ENCODE results near the gene PTPN1.

GRCh38 chr20:50628853-50629669 is 118.9 kb downstream of the PTPN1 start:
- TF ChIP-seq, protein P1, sequence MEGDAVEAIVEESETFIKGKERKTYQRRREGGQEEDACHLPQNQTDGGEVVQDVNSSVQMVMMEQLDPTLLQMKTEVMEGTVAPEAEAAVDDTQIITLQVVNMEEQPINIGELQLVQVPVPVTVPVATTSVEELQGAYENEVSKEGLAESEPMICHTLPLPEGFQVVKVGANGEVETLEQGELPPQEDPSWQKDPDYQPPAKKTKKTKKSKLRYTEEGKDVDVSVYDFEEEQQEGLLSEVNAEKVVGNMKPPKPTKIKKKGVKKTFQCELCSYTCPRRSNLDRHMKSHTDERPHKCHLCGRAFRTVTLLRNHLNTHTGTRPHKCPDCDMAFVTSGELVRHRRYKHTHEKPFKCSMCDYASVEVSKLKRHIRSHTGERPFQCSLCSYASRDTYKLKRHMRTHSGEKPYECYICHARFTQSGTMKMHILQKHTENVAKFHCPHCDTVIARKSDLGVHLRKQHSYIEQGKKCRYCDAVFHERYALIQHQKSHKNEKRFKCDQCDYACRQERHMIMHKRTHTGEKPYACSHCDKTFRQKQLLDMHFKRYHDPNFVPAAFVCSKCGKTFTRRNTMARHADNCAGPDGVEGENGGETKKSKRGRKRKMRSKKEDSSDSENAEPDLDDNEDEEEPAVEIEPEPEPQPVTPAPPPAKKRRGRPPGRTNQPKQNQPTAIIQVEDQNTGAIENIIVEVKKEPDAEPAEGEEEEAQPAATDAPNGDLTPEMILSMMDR (IDR thresholded peaks at IDR 0.05): no peak
- TF ChIP-seq ZFX (IDR thresholded peaks at IDR 0.05; ENCODE audit: borderline replicate concordance): no peak

Data from 22Rv1 (cell line).